ENCODE results near the gene GAL3ST2. TPM values are rescaled to one million over a fixed set of nuclear protein-coding genes. Genes with fewer than 3 reads are reported as not detected.

The GAL3ST2 gene
- total RNA-seq, 1 donor from 2014 or later = not detected

DNA sequence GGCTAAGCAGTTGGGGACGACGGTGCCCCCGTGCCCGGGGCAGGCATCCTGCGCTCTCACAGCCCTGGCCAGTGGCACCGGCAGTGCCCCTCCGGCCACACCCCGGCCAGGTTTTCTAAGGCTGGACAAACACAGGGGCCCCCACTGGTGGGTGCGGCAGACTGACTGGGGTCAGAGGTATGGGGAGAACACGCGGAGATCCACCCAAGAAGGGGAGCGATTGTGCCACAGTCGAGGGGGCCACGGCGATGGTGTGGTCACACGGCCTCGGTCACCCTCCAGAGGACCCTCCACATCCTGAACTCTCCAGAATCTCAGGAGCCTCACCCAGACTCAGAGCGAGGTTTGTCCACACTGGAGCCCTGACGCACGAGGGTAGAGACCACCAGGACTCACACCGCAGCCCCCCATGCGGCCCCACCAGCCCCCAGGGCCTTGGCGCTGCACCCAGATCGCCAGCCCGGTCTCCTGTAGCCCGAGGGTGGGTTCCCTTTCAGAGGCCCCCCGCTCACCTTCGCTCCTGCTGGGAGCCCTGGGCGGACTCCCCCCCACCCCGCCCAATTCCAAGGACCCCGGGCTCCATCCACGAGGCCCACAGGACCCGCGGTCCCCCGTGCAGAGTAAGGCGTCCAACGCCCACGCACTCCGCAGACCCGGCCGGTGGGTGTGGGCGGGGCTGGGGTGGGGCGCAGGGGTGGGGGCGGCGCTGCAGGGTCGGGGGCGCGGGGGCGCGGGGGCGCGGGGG lies 66.9 kb downstream of the GAL3ST2 start:
- no peaks in the 10 kb centered on the region for H3K36me3 ChIP-seq (ENCODE audit: control insufficient read depth in 3 of 3, insufficient read depth in 3 of 3, low read length in 3 of 3)
- peaks cover 6 to 18% (median 16%) of the 10 kb centered on the region in 3 donors for H3K4me1 ChIP-seq (ENCODE audit: control insufficient read depth in 3 of 3, insufficient read depth in 3 of 3, low read length in 3 of 3)
- no peaks in the 10 kb centered on the region for H3K9me3 ChIP-seq (ENCODE audit: control insufficient read depth in 3 of 3, low read length in 3 of 3)
- no peak overlapping the region for H3K9ac ChIP-seq (ENCODE audit: low read depth in 1 of 3, low read length in 3 of 3)
- H3K27ac ChIP-seq (ENCODE audit: low read depth, low read length) = peak overlapping the region; percentile 18
- peak overlapping the region in 1 of 3 donors; percentile 13 for H3K4me3 ChIP-seq (ENCODE audit: low read length in 3 of 3)
- H3K27me3 ChIP-seq (ENCODE audit: control insufficient read depth in 3 of 3, insufficient read depth in 3 of 3, low read length in 3 of 3) = peaks cover 0 to 4% (median 0%) of the 10 kb centered on the region in 3 donors

DNA sequence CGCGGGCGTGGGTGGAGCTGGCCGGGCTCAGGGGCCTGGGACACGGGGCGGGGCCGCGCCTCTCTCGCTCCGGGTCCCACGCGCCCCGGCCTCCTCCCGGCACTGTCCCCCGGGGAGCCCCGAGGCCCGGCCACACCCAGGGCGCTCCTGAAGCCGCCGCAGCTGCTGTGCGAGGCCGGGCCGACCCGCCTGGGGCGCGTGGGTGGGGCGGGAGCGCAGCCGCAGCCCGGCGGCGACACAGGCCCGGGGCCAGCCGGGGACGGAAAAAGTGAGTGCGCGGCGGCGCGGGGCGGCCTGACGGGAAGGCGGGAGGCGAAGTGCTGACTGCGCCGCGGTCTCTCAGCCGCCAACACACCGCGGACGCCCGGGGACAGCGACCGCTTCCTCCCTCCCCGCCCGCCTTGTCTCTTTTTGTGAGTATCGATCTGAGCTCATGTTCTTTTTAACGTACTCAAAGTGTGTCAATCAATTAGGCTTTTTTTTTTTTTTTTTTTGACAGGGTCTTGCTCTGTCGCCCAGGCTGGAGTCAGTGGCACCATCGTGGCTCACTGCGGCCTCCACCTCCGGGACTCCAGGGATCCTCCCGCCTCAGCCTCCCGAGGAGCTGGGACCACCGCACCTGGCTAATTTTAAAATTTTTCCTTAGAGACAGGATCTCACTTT lies 67.6 kb downstream of the GAL3ST2 start:
- Histone ChIP-seq H3K27ac (ENCODE audit: low read depth, low read length) (peak overlapping the region; percentile 44), H3K9ac (ENCODE audit: low read depth in 1 of 3, low read length in 3 of 3) (peak overlapping the region; percentile 64 to 78 (median 72)), H3K27me3 (ENCODE audit: control insufficient read depth in 3 of 3, insufficient read depth in 3 of 3, low read length in 3 of 3) (peaks cover 0 to 4% (median 0%) of the 10 kb centered on the region in 3 donors)

DNA sequence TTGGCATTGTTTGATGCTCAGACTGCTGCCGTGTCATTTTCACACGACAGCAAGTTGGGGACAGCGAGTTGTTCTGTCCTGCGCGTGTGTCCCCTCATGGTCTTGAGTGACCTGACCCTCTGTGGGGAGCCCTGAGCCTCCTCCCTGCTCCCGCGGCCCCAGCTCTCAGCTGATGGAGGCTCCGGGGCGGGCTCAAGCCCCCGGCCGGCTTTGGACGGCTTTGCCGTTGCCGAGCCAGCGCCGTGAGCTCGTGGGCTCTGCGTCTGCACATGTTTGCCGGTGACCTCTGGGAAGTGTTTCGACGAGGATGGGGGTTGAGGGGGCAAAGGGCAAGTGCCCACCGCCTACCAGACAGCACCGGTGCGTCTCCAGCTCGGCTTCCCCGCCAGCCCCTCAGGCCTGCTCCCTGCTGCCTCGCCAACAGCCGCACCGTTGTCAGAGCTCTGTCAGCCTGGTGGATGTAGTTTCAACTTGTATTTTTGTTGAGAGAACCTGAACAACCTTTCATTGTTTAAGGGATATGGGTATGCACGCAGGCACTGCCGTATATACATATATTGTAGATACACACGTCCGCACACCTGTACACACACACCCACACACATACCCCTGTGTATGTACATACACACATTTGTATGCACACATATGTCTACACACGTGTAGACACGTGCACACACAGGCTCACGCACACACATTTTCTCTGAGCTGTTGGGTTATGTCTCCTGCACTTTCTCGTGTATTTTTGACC lies 68.4 kb downstream of the GAL3ST2 start:
- Histone ChIP-seq H3K4me3 (ENCODE audit: low read length in 3 of 3) (peak overlapping the region; percentile 43 to 67 (median 58)), H3K27me3 (ENCODE audit: control insufficient read depth in 3 of 3, insufficient read depth in 3 of 3, low read length in 3 of 3) (peaks cover 0 to 4% (median 0%) of the 10 kb centered on the region in 3 donors), H3K4me1 (ENCODE audit: control insufficient read depth in 3 of 3, insufficient read depth in 3 of 3, low read length in 3 of 3) (peaks cover 6 to 18% (median 16%) of the 10 kb centered on the region in 3 donors), H3K9ac (ENCODE audit: low read depth in 1 of 3, low read length in 3 of 3) (peak overlapping the region; percentile 64 to 78 (median 72)), H3K27ac (ENCODE audit: low read depth, low read length) (no peak overlapping the region), H3K36me3 (ENCODE audit: control insufficient read depth in 3 of 3, insufficient read depth in 3 of 3, low read length in 3 of 3) (no peaks in the 10 kb centered on the region), H3K9me3 (ENCODE audit: control insufficient read depth in 3 of 3, low read length in 3 of 3) (no peaks in the 10 kb centered on the region)

More for the DNA sequence above, 67.6 kb downstream of the GAL3ST2 start:
- Histone ChIP-seq H3K9me3 (ENCODE audit: control insufficient read depth in 3 of 3, low read length in 3 of 3) (no peaks in the 10 kb centered on the region), H3K4me3 (ENCODE audit: low read length in 3 of 3) (peak overlapping the region; percentile 43 to 67 (median 58)), H3K4me1 (ENCODE audit: control insufficient read depth in 3 of 3, insufficient read depth in 3 of 3, low read length in 3 of 3) (peaks cover 6 to 18% (median 16%) of the 10 kb centered on the region in 3 donors), H3K36me3 (ENCODE audit: control insufficient read depth in 3 of 3, insufficient read depth in 3 of 3, low read length in 3 of 3) (no peaks in the 10 kb centered on the region)

DNA sequence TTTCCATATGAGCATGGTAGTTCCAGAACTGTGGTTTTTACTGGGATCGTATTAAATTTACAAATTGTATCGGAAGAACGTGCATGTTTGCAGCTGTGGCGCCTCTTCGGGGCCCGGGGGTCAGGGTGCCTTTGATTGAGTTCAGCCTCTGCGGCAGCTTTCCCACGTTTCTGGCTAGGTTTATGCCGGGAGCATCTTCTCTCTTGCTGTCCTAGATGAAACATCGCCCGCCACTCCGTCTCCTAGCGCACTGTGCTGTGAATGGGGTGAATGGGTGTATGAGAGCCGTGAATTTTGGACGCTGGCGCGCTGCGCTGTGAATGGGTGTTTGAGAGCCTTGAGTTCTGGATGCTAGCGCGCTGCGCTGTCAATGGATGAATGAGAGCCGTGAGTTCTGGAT lies 69.8 kb downstream of the GAL3ST2 start:
- Histone ChIP-seq H3K4me3 (ENCODE audit: low read length in 3 of 3) (no peak overlapping the region), H3K36me3 (ENCODE audit: control insufficient read depth in 3 of 3, insufficient read depth in 3 of 3, low read length in 3 of 3) (no peaks in the 10 kb centered on the region), H3K9ac (ENCODE audit: low read depth in 1 of 3, low read length in 3 of 3) (no peak overlapping the region), H3K27me3 (ENCODE audit: control insufficient read depth in 3 of 3, insufficient read depth in 3 of 3, low read length in 3 of 3) (peaks cover 0 to 4% (median 0%) of the 10 kb centered on the region in 3 donors), H3K9me3 (ENCODE audit: control insufficient read depth in 3 of 3, low read length in 3 of 3) (no peaks in the 10 kb centered on the region), H3K4me1 (ENCODE audit: control insufficient read depth in 3 of 3, insufficient read depth in 3 of 3, low read length in 3 of 3) (peaks cover 6 to 16% (median 15%) of the 10 kb centered on the region in 3 donors), H3K27ac (ENCODE audit: low read depth, low read length) (no peak overlapping the region)

DNA sequence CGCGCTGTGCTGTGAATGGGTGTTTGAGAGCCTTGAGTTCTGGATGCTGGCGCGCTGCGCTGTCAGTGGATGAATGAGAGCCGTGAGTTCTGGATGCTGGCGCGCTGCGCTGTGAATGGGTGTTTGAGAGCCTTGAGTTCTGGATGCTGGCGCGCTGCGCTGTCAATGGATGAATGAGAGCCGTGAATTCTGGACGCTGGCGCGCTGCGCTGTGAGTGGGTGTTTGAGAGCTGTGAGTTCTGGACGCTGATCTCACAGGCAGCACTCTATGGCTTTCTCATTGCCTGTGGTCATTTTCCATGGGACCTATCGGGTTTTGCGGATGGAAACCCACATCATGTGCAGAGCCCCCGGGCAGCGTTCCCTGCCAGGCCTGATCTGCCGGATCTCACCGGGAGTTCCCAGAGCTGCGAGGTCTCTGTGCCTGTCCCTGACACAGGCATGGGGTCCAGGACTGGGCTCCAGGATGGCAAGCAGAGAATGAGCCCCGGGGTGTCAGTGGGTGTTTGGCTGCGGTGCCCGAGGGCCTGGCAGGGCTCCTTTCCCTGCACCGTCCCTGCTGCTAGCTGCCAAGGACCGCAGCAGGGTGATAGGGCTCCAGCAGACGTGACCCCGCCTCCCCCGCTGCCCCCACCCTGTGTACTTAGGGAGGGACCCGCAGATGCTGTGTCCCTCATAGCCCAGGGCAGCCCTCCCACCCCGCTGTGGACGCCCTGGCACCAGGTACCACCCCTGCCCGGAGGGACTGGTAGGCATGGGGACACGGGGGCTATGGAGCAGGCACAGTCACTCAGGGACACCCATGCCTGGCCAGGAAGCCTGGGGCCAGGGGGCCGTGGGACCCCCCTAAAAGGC lies 72.4 kb downstream of the GAL3ST2 start:
- no peak overlapping the region for H3K4me3 ChIP-seq (ENCODE audit: low read length in 3 of 3)
- H3K4me1 ChIP-seq (ENCODE audit: control insufficient read depth in 3 of 3, insufficient read depth in 3 of 3, low read length in 3 of 3) = peaks cover 4 to 14% (median 12%) of the 10 kb centered on the region in 3 donors
- no peaks in the 10 kb centered on the region for H3K9me3 ChIP-seq (ENCODE audit: control insufficient read depth in 3 of 3, low read length in 3 of 3)
- H3K9ac ChIP-seq (ENCODE audit: low read depth in 1 of 3, low read length in 3 of 3) = no peak overlapping the region
- H3K27me3 ChIP-seq (ENCODE audit: control insufficient read depth in 3 of 3, insufficient read depth in 3 of 3, low read length in 3 of 3) = peaks cover 0 to 4% (median 0%) of the 10 kb centered on the region in 3 donors
- H3K36me3 ChIP-seq (ENCODE audit: control insufficient read depth in 3 of 3, insufficient read depth in 3 of 3, low read length in 3 of 3) = no peaks in the 10 kb centered on the region
- no peak overlapping the region for H3K27ac ChIP-seq (ENCODE audit: low read depth, low read length)

DNA sequence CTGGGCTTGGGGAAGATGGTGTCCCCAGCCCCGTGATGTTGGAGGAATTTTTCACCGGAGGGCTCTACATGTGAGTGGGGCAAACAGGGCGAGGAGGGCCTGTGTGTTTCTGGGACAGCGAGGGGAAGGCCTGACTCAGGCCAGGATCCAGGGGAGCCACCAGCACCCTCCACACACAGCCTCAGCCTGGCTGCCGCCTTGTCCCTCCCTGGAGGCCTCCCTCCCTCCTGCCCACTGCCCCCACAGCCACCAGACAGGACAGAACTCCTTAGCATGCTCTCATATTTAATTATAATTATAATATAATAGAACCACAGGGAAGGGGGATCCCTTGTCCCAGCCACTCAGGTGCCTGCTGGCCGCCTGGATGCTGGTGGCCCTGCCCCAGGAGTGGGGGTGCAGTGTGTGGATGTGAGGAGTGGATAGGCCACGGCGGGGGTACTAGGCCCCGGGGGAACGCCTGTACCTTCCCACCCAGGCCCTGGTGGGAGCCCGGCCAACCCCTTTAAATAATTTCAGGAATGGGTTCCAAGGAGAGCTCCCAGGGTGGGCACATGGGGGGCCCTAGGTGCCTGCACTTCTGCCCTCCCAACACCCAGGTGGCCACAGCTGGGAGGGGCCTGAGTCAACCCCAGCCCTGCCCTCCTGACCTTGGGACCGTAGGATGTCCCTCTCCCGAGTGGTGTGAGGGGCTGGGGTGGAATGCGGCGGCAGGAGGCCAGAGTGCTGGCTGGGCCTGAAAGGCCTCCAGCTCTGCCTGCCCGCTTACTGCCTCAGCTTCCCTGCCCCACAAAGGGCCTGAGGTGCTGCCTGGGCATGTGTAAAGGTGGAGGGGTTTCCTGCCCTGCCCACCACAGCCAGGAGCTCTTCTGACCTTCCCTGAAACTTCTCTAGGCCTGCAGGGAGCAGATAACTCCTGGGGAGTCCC lies 73.3 kb downstream of the GAL3ST2 start:
- Histone ChIP-seq H3K27me3 (ENCODE audit: control insufficient read depth in 3 of 3, insufficient read depth in 3 of 3, low read length in 3 of 3) (peaks cover 0 to 4% (median 0%) of the 10 kb centered on the region in 3 donors), H3K4me3 (ENCODE audit: low read length in 3 of 3) (no peak overlapping the region), H3K4me1 (ENCODE audit: control insufficient read depth in 3 of 3, insufficient read depth in 3 of 3, low read length in 3 of 3) (peaks cover 0 to 15% (median 10%) of the 10 kb centered on the region in 3 donors), H3K9me3 (ENCODE audit: control insufficient read depth in 3 of 3, low read length in 3 of 3) (no peaks in the 10 kb centered on the region), H3K36me3 (ENCODE audit: control insufficient read depth in 3 of 3, insufficient read depth in 3 of 3, low read length in 3 of 3) (no peaks in the 10 kb centered on the region), H3K27ac (ENCODE audit: low read depth, low read length) (no peak overlapping the region), H3K9ac (ENCODE audit: low read depth in 1 of 3, low read length in 3 of 3) (no peak overlapping the region)

DNA sequence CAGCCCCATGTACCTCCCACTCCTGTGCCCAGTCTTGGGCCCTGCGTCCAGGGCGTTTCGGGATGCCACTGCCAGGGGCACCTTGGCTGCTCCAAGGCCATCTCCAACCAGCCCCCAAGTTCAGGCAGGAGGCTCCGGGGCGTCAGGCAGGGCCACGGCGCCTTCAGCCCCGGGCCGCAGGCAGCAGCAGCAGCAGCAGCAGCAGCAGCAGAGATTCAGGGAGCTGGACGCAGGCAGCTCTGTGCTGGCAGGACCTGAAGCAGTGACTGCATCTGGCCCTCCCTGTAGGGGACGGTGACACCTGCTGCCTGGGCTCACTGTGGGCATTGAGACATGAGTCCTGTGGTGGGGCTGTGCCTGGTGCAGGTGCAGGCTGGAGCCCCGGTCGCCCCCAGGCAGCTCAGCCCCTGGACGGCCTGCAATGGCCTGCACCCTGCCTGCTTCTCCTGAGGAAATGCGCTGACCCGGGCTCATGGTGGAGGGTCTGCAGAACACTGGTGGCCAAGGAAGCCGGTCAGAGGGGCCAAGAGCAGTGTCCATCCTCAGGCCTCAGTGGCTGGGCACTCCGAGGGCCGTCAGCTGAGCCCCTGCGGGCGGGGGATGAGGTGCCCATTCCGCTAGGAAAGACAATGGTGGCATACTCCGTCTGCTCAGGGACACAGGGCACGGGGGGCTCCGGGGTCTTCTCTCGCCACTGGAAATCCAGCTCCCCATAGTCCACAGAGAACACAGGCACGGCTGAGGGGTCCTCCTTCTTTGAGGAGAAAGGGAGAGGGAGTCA lies 74.1 kb downstream of the GAL3ST2 start:
- peaks cover 0 to 11% (median 7%) of the 10 kb centered on the region in 3 donors for H3K4me1 ChIP-seq (ENCODE audit: control insufficient read depth in 3 of 3, insufficient read depth in 3 of 3, low read length in 3 of 3)
- no peak overlapping the region for H3K27ac ChIP-seq (ENCODE audit: low read depth, low read length)
- no peaks in the 10 kb centered on the region for H3K9me3 ChIP-seq (ENCODE audit: control insufficient read depth in 3 of 3, low read length in 3 of 3)
- peaks cover 0 to 4% (median 0%) of the 10 kb centered on the region in 3 donors for H3K27me3 ChIP-seq (ENCODE audit: control insufficient read depth in 3 of 3, insufficient read depth in 3 of 3, low read length in 3 of 3)
- H3K4me3 ChIP-seq (ENCODE audit: low read length in 3 of 3) = no peak overlapping the region
- no peaks in the 10 kb centered on the region for H3K36me3 ChIP-seq (ENCODE audit: control insufficient read depth in 3 of 3, insufficient read depth in 3 of 3, low read length in 3 of 3)
- no peak overlapping the region for H3K9ac ChIP-seq (ENCODE audit: low read depth in 1 of 3, low read length in 3 of 3)

DNA sequence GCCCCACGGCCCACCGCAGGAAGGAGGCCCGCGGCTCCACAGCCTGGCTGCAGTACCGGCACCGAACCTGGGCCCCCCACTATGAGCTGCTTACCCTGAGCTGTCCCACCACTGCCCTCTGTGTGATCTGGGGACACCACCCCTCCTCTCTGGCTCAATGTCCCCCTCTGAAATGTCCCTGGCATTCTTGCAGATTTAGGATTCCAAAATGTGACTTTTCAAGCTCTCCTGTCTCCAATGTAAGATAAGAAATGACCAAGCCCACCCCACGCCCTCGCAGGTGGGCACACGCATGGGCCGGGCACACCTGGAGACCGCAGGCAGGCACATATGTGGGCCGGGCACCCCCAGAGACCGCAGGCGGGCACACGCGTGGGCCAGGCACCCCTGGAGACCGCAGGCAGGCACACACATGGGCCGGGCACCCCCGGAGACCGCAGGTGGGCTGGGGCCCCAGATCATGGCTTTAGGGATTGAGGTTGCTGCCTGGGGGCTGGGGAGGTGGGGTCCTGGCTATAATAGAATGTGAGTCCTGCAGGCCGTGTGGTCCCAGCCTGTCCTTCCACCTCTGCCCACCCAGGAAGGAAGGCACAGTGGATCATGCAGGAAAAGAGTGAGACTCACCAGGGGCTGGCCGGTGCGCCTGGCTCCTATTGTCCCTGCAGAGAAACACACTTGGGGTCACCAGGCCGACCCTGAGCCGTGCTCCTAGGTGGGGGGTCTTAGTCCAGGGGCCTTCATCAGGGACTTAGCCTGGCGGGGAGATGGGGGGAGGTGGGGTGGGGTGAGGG lies 74.9 kb downstream of the GAL3ST2 start:
- H3K36me3 ChIP-seq (ENCODE audit: control insufficient read depth in 3 of 3, insufficient read depth in 3 of 3, low read length in 3 of 3) = no peaks in the 10 kb centered on the region
- H3K27ac ChIP-seq (ENCODE audit: low read depth, low read length) = no peak overlapping the region
- H3K27me3 ChIP-seq (ENCODE audit: control insufficient read depth in 3 of 3, insufficient read depth in 3 of 3, low read length in 3 of 3) = no peaks in the 10 kb centered on the region
- H3K9me3 ChIP-seq (ENCODE audit: control insufficient read depth in 3 of 3, low read length in 3 of 3) = no peaks in the 10 kb centered on the region
- peaks cover 0 to 11% (median 4%) of the 10 kb centered on the region in 3 donors for H3K4me1 ChIP-seq (ENCODE audit: control insufficient read depth in 3 of 3, insufficient read depth in 3 of 3, low read length in 3 of 3)
- no peak overlapping the region for H3K9ac ChIP-seq (ENCODE audit: low read depth in 1 of 3, low read length in 3 of 3)
- no peak overlapping the region for H3K4me3 ChIP-seq (ENCODE audit: low read length in 3 of 3)
